Activated CD4-positive, alpha-beta T cell treated with anti-CD3 and anti-CD28 coated beads, Interleukin-2, amount 50 U/mL, for 4 hours (primary cell): Measurements from ENCODE around the gene XYLT1.
"Not testable (repeated sequence)": the region's sequence is repeated elsewhere in the genome, so short reads cannot be mapped to it uniquely, and the experiment has no call there.

Source experiments
- DNase-seq, 2 experiments: peaks; one replicate each; pipeline ENCODE4 v3.0.0-alpha.2; 2020

XYLT1 gene

DNA sequence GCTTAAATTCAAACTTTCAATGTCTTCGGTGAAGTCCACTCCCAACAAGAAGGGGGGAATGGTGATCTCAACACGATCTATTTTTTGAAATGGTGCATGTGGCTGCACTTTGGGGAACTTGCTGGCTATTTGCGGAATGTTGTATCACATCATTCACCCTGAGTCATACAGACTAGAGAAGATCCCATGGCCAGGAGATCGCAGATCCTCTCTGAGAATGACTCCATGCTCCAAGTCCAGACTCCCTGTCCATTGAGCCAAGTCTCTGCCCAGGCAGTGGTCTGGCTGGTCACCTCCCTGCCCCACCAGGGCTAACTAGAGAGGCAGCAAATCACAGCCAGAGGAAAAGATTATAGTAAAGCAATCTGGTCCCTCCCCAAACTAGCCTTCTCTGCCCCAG, 120.6 kb downstream of the XYLT1 start:
- no peak for DNase-seq

DNA sequence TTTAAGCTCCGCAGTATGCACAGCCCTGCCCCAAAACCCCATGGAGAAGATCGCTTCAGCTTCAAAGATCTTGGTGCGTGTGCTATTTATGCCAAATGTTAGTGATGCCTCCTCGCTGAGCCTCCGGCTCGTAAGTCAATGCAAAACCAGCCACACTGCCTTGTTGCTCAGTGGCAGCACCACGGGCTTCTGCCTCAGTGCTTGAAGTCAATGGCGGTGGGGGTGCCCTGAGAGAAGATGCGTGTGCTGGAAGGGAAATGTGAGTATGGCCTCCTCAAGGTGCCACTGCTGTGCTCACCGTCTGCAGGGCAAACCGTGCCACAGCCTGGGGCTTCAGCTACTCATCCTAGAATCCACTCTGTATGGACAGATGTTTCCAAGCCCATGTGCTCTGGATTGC, 121.9 kb downstream of the XYLT1 start:
- DNase-seq = no peak

DNA sequence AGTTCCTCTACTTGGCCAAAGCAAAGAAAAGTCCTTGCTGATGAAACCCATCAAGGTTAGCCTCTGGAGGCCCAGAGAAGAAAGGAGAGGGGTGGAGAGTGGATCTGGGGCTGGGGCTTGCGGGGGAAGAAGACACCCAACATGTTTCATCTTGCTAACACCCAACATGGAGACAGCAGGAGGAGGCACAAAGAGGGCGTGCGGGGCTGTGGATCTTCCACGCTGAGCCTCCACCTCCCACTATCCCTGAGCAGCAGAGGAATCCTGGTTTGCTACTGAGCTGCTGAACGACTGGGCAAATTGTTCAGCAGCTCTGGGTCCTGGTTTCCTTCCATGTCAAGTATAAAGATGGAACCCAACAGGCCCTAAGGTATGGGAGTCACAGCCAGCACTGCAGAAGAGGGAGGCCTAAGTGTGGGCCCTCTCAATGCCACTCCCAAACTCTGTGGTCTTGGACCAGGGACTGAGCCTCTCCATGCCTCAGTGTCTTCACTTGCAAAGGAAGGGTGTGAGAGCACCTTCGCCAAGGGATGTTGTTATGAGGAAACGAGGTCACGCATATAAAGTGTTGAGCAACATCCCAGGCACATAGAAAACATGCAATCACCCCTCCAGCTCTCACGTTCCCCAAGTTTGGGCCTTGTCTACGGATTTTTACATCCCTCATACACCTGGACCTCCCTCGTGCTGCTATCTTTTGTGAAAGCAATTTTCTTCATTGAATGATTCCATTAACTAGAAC, 122.5 kb downstream of the XYLT1 start:
- DNase-seq = no peak

DNA sequence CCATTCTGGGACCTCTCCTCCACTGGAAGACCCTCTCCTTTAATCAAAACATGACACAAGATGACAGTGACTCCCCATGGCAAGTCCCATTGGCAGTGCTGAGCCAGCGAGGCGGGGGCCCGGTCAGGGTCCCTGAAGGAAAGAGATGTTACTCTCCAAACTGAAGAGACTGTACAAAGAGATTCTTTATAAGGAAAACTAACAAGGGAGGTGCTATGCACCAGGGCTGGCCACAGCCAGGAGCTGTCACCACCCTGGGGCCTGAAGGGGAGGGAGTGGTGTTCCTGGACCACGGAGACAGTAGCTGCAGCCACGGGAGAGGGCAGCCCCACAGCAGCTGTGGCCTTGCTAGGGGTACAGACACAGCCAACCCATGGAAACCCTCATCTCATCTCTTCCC, 123.1 kb downstream of the XYLT1 start:
- DNase-seq = no peak

DNA sequence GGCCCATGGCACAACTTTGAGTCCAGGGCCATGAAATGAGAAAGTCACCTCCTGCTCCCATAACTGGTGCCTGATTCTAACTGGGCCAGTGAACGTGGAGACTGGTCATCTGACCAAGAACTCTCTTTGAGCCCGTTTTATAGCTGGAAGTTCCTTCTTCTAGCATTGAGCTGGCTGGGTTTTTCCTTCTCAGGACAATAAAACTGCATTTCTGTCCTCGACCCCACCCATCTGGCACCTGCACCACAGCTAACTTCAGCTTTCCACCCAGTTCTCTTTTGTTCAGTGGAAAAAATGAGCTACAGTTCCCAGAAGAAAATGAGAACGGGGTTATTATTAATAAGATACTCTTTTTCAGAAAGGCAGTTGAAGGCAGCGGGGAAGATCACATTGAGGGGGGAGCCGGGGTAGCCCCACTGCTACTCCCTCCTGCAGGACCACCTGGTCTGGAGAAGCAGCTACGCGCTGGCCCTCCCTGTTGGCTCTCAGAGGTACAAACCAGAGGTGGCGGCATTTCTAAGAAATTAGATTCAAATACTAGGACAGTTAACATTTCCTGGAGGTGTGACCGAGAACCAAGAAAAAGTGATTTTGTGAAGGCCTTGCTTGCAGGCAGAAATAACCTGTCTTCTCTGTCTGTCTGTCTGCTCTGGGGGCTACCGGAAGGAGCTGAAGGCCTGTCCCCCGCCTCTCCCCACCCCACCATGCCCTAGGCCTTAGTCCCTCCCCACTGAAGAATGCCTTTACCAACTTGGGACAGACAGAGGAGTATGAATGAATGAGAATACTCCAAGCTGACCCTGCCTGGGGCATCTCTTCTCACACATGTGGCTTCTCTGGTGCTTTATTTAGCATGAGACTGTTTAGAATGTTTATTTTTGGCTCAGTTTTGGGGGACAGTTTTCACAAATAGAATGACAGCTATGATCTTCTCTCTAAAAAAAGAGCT, 123.9 kb downstream of the XYLT1 start:
- DNase-seq = no peak

DNA sequence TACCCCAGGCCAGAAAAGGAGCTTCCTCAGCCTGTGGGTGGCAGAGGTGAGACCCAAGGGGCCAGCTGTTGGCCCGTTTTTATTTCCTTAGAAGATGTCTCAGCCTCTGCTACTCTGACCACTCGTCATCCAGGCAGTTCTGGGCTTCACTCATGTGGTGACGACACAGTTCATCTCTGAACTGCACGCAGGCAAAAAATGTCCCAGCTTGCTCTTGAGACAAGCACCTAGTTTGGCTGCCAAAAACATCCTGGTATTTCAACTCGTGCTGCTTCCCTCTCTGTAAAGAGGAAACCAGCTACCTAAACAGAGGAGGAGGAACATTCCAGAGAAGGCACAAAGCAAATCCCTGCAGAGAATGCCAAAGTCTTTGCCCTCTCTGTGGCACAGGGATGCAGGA, 125.7 kb downstream of the XYLT1 start:
- DNase-seq = no peak

DNA sequence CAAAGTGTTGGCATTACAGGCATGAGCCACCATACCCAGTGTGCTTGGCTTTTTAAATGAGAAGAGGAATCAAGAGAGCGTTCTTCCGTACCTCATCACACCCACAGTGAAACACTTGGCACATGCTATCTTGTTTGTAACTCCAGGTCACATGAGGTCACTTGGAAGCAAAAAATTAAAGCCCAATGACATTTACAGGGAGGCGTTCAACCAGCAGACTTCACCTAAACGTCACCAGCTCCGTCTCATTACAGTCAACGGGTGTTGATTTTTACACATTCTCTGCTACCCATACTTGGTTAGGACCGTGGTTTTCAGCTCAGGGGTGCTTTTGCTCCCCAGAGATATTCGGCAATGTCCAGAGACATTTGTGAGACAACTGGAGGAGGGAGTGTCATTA, 127.0 kb downstream of the XYLT1 start:
- DNase-seq = no peak

DNA sequence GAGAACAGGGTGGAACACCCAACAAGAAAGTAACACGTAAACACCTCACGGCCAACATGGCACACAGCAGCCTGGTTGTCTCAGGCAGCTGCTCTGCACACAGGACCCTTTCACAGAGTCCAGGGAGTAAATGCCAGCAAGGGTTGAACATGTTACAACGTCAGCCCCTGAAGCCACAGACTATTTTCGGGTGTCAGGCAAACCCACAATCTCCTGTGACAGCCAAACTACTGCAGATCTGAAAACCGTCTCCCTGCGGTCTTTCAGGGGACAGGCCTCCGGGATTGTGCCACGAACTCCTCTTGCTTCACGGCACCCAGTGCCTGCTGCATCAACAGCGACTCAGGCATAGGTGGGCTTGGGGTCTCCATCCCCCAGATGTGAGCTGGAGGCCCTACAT, 127.7 kb downstream of the XYLT1 start:
- no peak for DNase-seq

DNA sequence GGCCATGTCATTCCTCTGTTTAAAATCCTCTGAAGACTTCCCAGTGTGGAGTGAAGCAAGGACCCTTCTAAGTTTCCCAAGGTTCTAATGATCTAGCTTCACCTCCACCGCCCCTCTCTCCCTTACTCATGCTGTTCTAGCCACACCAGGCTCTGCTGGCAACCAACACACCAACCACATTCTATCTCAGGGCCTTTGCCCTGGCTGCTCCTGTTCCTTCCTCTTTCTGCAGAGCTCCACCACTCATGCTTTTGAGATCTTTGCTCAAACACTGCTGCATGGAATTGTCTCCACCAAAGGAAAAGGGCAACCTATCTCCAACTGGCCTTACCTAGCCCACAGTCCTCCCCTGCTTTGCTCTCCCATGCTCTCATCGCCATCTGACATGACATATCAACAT, 128.7 kb downstream of the XYLT1 start:
- DNase-seq = no peak

DNA sequence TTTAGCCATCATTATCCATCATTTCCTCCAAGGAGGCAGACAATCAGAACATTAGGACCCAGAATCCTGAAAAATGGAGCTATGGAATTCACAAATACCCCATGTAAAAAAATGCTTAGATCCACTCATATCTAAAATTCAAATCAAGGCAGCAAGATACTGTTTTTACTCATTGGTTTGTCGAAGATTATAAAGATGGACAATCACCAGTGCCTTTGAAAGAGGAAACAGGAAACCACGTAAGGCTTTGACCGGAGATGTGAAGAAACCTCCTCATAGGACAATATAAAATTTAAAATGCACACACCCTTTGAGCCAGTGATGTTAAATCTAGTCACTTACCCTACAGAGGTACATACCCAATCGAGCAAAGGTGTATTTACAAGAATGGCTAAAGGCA, 130.0 kb downstream of the XYLT1 start:
- no peak for DNase-seq

DNA sequence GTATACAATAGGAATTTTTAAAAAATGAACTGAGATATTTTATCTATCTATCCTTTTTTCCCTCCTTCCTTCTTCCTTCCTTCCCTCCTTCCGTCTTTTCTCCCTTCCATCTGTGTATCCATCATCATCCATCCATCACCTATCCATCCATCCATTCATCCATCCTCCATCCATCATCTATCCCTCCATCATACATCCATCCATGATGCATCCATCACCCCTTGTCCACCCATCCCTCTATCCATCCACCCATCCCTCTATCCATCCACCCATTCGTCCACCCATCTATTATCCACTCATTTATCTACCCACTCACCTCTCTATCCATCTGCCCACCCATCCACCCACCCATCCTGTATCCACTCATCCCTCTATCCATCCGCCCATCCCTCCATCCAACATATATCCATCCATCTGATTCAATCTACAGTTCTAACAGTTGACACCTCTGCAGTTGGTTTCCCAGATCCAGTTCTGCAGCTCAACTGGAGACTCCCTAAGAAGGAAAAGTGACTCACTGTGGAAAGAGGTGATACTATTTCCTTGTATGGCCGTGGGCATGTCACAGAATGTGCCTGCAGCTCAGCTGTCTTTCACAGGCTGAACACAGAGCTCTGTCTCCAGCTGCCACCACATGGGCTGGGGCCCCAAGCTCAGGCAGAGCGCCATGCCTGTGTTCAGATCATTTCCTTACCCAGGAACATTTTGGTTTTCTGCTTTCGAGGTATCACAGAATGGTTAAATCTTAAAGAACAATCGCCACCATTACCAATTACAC, 130.8 kb downstream of the XYLT1 start:
- no peak for DNase-seq

DNA sequence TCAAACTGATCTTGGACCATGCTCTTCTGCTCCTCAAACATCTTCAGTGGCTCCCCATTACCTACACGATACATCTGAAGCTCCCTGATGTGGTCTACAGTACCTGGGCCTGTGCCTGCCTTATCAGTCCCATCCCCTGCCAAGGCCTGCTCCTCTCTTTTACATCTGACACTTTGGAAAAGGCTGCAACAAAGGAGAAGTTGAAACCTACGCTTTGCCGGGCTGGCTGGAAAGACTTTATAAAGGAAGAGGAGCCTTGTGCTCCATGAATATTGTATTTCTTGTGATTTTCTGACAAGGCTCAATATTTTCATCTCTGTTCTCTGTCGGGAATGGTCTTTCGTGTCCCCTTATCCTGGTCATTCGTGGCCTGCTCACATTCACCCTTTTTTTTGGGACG, 132.5 kb downstream of the XYLT1 start:
- DNase-seq = no peak

DNA sequence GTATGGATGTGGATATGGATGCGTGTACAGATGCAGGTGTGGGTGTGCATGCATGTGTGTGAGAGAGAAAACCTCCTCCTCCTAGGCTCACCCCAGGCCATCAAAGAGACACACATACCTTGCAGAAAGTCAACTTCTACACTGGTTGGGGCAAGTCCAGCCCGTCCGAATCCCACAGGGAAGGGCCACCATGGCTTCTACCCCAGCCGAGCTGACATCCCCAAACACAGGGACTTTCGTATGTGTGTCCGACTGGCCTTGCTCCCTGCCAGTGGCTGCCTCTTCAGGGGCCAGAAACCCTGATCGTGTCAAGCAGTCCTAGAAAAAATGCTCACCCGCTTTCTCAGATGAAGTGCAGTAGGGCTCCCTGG, 134.2 kb downstream of the XYLT1 start:
- DNase-seq = no peak

DNA sequence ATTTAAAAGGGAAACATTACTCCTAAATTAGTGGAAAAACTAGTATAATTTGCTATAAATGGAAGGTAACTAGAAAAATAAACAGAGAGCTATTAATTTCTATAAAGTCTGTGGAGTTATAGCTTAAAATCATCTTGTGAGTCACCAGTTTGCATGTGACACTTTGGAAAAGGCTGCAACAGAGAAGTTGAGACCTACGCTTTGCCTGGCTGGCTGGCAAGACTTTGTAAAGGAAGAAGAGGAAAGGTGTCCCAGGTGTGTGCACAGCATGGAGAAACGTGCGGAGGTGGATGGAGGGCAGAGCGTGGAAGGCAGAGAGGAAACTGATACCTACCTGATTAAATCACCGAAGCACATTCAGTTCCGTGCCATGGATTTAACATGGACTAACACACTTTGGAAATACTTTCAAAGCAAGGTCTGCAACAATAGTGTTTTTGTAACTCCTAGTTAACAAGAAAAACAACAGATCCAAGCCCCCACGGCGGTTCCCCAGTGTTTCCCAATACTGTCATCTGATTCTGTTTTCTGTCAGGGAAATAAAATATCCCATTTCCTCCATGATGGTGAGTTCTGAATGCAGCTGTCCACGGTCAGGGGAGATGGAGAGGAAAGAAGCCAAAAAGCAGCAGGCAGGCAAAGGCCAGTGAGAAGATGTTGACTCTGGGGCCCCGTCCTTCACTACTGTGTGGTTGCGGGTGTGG, 134.8 kb downstream of the XYLT1 start:
- DNase-seq = no peak

DNA sequence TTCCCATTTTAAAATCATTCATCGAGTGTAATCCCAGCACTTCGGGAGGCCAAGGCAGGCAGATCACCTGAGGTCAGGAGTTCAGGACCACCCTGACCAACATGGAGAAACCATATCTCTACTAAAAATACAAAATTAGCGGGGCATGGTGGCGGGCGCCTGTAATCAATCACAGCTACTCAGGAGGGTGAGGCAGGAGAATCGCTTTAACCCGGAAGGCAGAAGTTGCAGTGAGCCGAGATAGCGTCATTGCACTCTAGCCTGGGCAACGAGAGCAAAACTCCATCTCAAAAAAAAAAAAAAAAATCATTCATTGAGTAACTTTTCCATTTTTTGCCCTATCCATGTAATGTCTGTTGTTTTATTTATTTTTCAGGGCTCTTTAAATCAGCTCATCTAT, 135.4 kb downstream of the XYLT1 start:
- not testable (repeated sequence) for DNase-seq

DNA sequence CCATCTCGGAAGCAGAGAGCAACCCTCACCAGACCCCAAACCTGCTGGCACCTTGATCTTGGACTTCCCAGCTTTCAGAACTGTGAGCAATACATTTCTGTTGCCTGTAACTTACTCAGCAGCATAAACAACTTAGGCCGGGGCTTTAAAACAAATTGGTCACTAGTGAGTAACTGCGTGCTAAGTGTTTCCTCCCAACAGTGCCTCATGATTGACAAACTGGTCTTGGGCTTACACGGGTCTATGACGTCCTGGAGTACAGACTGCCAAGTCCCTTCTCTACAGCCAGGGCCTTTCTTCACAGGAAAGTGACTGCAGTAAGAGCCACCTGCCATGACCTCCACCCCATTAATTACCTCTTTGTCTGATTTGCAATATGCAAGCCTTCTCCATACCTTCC, 136.7 kb downstream of the XYLT1 start:
- no peak for DNase-seq

DNA sequence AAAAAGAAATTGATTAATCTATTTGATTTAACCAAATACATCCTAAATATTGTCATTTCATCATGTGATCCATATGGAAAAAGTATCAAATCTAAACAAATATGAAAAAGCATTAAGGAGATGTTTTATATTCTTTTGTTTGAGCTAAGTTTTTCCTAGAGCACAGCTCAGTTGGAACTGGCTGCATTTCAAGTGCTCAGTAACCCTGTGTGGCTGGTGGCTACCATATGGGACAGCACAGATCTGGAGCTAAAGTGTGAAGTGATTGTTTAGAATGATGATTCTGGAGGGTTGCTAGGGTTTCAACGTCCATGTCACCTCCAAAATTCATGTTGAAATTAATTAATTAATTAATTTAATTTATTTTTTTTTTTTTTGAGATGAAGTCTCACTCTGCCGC, 137.5 kb downstream of the XYLT1 start:
- DNase-seq = no peak

DNA sequence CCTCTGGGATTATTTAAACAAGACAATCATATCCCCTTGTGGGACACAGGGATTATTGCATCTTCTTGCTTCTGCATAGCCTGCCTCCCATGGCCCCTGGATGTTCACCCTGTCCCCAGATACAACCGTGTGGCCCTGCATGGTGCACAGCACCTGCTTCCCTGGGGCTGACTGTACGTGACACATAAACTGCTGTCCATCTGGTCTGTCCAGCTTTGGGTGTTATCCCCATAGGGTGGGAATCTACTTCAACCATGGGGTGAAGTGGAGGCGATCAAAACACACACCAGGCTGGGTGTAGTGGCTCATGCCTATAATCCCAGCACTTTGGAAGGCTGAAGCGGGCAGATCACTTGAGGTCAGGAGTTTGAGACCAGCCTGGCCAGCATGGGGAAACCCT, 138.8 kb downstream of the XYLT1 start:
- no peak for DNase-seq

DNA sequence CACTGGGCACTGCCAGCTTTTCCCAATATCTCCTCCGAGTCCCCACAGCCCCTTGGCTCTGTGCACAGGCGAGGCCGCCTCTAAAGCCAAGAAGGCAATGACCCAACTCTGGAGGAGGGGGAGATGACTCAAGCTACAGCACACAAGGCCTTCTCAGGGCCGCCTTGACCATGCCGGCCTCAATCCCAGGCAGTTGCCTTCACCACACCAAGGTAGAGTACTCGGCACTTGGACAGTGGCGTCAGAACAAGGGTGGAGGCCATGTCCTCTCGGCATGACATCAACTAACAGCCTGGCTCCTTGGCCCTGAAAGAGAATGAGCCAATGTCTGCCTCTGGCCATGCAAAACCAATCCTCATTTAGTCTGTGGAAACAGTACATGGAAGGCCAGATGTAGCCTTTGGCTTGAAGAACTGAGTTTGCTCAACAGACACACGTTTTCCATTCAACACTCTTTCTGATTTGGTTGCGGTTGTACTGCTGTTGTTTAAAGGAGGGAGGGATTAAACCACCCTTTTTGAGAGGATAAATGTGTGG, 139.6 kb downstream of the XYLT1 start:
- no peak for DNase-seq

DNA sequence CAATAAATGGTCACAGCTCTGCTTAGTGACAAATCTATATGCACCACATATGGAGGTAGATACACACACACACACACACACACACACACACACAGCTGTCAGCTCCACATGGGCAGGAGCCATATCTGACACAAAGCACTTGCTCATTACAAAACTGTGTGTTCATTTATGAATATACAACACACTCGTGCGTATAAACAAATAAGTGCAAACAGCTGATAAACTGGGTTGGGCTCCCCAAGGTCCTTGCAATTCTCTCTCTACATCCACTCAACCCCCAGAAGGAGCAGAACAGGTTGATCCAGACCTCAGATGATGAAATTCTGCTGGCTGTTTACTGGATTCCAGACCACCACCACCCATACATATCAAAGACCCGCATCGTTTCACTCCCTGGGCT, 140.7 kb downstream of the XYLT1 start:
- no peak for DNase-seq

DNA sequence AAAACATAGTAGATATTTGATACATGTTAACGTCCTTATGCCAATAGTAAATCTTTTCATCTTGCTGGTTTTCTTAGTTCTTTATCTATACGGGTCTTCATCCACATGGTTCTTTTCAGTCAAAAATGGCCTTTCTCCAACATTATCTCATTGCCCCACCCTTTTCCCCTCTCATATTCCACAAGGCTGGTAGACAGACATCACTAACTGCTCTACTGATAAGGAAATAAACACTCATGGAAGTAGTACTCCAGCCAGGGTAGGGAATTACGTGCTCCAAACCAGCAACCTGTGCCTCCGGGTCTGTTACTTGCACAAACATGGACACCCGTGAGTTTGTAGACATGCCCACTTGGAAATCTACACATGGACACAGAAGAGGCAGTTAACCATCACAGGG, 141.4 kb downstream of the XYLT1 start:
- no peak for DNase-seq

DNA sequence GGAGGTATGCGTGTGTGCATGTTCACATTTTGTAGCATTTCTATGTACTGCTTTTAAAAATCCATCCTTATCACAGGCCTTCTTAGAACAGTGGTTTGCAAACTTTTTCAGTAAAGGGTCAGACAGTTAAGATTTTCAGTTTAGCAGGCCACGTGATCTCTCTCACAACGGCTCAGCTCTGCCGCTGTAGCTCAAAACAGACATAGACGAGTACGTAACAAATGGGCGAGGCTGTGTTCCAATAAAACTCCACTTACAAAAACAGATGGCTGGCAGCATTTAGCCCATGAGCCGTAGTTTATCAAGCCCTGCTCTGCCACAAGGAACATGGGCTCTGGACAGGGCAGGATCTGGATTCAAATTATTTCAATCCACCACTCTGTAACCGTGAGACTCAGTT, 141.8 kb downstream of the XYLT1 start:
- DNase-seq = no peak
